IPS DF 6.9 (cell line): ENCODE results near the gene PARP3.

Experiments
- DNase-seq: peaks from one replicate; pipeline ENCODE4 v3.0.0-alpha.2; 2013; ENCODE audit warnings: low read depth, low spot score
- H3K27ac ChIP-seq: one replicate; pipeline ENCODE4 v1.5.1; 2013; ENCODE audit warnings: low read length, control low read depth
- H3K27me3 ChIP-seq: 2 replicates; pipeline ENCODE4 v1.6.1; 2013; ENCODE audit warnings: mild to moderate bottlenecking, low read length; ENCODE audit not compliant: control insufficient read depth, insufficient read depth
- H3K36me3 ChIP-seq: 2 replicates; pipeline ENCODE4 v1.6.1; 2013; ENCODE audit warnings: low read length; ENCODE audit not compliant: control insufficient read depth, insufficient read depth
- H3K4me1 ChIP-seq: 2 replicates; pipeline ENCODE4 v1.6.1; 2013; ENCODE audit warnings: low read length; ENCODE audit not compliant: control insufficient read depth, insufficient read depth
- H3K4me3 ChIP-seq: 2 replicates; pipeline ENCODE4 v1.5.1; 2013; ENCODE audit warnings: mild to moderate bottlenecking, low read length
- H3K9me3 ChIP-seq: 2 replicates; pipeline ENCODE4 v1.6.1; 2013; ENCODE audit warnings: low read length, inconsistent platforms; ENCODE audit not compliant: control insufficient read depth, insufficient read depth
- WGBS: extraction: QIAGEN DNeasy Blood & Tissue Kit; methylation state at CpG from one replicate; pipeline ENCODE4 v1.1.7; 2013; ENCODE audit warnings: mixed read lengths, missing lambda C conversion rate; ENCODE audit not compliant: insufficient read length, insufficient coverage; 5-methylcytosine and 5-hydroxymethylcytosine counted together

PARP3 gene

DNA sequence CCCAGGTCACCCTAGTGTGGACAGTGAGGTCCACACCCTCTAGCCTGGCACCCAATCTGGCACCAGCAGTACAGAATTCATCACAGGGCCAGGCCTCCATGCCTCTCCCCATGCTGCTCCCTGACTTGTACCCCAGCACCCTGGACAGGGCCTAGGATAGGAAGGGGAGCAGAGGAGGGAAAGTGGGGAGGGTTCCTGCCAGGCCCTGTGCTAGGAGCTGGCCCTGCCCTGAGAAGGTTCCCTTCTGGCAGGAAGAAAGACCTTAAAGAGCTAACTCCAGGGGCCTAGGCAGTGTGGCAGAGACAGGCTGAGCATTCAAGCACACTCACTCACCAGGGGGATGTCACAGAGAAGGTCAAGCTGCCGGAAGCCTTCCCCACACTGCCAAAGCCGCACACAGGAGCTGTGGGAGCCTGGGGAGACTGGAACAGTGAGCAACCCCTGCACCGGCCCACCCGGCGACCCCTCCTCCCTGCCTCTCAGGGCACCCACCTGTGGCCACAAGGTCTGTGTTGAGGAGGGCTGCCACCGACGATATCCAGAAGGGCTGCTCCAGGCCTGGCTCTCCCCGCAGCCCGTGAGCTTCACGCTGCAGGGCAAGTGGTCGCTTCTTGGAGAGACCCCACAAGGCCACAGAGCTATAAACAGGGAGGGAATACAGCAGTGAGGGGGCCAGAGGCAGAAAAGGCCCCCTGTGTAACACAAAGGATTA, 7.9 kb upstream of the PARP3 start:
- no peaks in the 10 kb centered on the region for H3K27me3 ChIP-seq
- no peak for DNase-seq
- H3K4me3 ChIP-seq = no peak overlapping the region
- no peaks in the 10 kb centered on the region for H3K4me1 ChIP-seq
- H3K9me3 ChIP-seq = no peaks in the 10 kb centered on the region
- H3K36me3 ChIP-seq = peaks cover 39% of the 10 kb centered on the region
- no peak overlapping the region for H3K27ac ChIP-seq
- no CpG with 5 or more reads among the region's 11 CpGs for WGBS

DNA sequence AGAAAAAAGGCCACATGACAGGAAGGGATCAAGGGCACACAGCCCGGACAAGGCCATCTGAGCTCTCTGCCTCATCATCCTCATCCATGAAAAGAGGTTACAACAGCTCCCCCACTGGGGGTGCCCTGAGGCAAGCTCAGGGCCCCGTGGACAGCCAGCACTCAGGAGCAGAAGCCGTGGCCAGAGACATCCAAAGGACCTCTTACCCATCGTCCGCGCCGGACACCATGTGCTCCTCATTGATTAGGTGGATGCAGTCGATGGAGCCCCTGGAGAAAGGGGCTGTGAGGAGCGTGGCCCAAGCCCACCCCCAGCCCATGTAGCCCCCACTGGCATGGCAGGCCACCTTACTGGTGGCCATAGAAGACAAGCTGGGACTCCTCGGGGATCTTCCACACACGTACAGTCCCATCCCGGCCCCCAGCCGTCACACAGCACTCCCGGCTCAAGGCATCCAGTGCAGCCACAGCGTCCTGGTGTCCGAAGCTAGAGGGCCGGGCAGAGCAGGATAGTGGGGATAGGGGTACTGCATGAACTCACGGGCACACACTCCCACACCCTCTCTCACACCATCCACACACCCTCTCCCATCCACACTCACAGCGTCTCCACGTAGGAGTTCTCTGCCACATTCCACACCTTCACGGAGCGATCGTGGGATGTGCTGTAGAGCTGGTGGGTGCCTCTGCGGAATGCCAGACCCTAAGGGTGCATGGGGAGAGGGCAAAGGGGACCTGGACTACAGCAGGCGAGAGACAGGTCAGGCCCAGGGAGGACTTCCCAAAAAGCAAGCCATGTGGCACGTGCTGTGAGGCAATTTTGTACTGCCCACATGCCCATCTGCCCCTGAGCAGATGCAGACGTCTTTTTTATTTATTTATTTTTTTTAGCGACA, 6.9 kb upstream of the PARP3 start:
- H3K36me3 ChIP-seq = peaks cover 40% of the 10 kb centered on the region
- no peaks in the 10 kb centered on the region for H3K9me3 ChIP-seq
- no CpG with 5 or more reads among the region's 28 CpGs for WGBS
- DNase-seq = no peak
- no peak overlapping the region for H3K27ac ChIP-seq
- H3K27me3 ChIP-seq = no peaks in the 10 kb centered on the region
- no peak overlapping the region for H3K4me3 ChIP-seq
- H3K4me1 ChIP-seq = no peaks in the 10 kb centered on the region

DNA sequence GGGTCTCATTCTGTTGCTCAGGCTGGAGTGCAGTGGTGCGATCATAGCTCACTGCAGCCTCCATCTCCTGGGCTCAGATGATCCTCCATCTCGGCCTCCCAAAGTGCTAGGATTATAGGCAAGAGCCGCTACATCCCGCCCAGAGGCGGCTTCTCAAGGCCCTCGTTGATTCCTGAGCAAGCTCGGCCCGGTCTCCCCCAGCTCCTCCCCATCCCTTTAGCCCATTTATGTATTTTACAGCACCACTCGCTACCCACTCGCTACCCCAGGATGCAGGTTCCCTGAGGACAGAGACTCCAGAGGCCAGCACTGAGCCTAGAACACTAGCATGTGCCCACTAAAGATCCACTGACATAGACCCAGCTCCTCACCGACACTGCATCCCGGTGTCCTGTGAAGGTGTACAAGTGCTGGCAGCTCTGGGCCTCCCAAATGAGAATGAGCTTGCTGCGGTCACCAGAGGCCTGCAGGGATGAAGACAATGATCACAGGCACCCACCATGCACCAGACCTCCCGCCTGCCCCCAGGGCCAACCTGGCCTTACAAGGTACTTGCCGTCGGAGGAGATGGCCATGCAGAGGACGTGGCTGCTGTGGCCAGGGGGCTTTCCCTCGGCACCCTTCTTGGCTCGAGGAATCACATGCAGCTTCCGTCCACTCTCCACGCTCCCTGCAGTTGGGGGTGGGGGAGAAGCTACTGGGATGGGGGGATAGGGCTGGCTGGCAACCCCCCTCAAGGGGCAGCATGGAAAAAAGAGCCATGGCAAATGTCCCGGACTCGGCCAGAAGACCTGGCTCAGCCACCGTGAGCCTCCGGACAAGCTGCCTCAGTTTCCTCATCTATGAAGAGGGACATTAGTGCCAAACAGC, 6.0 kb upstream of the PARP3 start:
- no CpG with 5 or more reads among the region's 25 CpGs for WGBS
- H3K4me3 ChIP-seq = no peak overlapping the region
- DNase-seq = no peak
- H3K9me3 ChIP-seq = no peaks in the 10 kb centered on the region
- no peak overlapping the region for H3K27ac ChIP-seq
- H3K27me3 ChIP-seq = no peaks in the 10 kb centered on the region
- H3K4me1 ChIP-seq = no peaks in the 10 kb centered on the region
- H3K36me3 ChIP-seq = peaks cover 40% of the 10 kb centered on the region

DNA sequence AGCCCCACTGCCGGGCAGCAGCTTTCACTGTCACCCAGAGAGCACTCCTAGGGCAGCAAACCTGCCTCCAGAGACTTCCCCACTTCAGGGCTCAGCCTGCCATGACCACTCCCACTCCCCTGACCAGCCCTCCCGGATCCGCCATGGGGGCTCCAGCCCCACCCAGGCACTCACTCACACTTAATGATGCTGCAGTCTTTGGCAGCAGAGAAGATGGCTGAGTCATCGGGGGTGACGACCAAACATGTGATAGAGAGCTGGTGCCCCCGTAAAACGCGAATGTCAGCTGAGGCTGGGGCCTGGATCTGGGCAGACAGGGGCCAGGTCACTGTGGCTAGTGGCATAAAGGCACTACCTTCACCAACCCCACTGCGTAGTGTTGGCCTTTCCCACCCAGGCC, 5.1 kb upstream of the PARP3 start:
- Histone ChIP-seq H3K4me1 (no peaks in the 10 kb centered on the region), H3K36me3 (peaks cover 40% of the 10 kb centered on the region), H3K27ac (no peak overlapping the region), H3K9me3 (no peaks in the 10 kb centered on the region), H3K4me3 (no peak overlapping the region), H3K27me3 (no peaks in the 10 kb centered on the region)
- DNase-seq = no peak
- no CpG with 5 or more reads among the region's 9 CpGs for WGBS

DNA sequence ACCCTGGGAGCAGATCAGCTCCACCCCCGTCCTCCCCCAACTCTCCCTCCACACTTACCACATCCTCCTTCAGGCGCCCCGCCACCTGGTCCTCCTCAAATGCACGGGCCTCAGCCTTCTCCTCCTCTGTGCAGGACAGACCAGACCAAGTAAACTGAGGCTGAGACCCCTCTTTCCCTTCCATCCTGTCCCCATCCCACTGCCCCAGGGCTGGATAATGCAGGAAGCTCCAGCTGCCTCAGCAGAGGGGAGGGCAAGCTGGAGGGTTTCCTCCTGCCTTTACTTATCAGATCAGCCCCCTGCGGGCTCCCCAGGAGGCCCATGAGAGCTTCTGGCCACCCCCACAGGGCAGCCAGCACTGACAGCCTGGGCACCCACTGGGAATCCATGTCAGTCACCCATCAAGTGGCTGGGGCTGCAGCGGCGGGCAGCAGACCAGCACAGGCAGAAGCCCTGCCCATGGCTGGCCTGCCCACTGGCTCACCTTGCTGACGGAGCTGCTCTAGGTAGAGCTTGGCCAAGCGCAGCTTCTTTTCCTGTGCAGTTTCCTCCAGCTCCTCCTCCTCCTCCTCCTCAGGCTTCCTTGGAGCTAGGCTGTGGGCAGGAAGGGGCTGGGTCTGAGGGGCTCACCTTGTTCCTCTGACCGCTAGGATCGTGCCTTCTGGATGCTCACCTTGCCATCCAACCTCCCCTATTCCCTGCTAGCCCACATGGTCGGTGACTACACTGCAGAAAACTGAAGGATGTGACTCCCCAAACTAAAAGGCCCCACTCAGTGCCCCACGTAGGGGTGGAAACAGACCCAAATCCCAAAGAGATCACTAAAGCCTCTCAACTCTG, 4.3 kb upstream of the PARP3 start:
- H3K4me3 ChIP-seq = no peak overlapping the region
- H3K4me1 ChIP-seq = peaks cover 2% of the 10 kb centered on the region
- no peak overlapping the region for H3K27ac ChIP-seq
- no peak for DNase-seq
- H3K9me3 ChIP-seq = no peaks in the 10 kb centered on the region
- H3K36me3 ChIP-seq = peaks cover 40% of the 10 kb centered on the region
- WGBS = no CpG with 5 or more reads among the region's 13 CpGs
- H3K27me3 ChIP-seq = no peaks in the 10 kb centered on the region

DNA sequence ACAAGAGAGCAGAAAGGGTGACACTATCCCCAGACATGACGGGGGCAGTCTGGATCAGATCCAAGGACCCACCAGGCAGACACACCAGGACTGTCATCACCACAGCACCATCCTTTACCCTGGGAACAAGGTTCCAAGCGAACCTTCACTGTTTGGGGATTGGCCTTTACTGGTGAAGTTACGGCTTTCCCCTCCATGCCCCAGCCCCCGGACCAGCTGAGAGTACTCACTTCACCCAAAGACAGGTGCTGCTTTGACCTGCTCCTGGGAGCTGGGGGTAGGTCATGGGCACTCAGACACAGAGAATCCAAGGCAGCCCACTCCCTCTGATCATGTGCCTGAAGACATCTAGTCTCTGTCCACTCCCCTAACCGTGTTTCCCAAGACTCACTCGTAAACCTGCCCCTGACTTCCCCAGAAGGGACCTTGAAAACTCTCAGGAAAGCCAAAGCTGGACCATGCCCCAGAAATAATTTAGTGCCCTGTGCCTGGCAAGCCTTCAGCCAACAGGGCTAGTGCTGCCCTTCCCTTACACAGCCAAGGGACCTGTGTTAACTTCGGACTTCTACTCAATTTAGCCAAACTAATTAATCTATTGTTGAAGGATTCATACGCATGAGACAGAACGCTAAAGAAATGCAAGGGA, 3.3 kb upstream of the PARP3 start:
- Histone ChIP-seq H3K9me3 (no peaks in the 10 kb centered on the region), H3K36me3 (peaks cover 37% of the 10 kb centered on the region), H3K27ac (no peak overlapping the region), H3K4me3 (no peak overlapping the region), H3K27me3 (no peaks in the 10 kb centered on the region), H3K4me1 (peaks cover 4% of the 10 kb centered on the region)
- WGBS = no CpG with 5 or more reads among the region's 9 CpGs
- no peak for DNase-seq

DNA sequence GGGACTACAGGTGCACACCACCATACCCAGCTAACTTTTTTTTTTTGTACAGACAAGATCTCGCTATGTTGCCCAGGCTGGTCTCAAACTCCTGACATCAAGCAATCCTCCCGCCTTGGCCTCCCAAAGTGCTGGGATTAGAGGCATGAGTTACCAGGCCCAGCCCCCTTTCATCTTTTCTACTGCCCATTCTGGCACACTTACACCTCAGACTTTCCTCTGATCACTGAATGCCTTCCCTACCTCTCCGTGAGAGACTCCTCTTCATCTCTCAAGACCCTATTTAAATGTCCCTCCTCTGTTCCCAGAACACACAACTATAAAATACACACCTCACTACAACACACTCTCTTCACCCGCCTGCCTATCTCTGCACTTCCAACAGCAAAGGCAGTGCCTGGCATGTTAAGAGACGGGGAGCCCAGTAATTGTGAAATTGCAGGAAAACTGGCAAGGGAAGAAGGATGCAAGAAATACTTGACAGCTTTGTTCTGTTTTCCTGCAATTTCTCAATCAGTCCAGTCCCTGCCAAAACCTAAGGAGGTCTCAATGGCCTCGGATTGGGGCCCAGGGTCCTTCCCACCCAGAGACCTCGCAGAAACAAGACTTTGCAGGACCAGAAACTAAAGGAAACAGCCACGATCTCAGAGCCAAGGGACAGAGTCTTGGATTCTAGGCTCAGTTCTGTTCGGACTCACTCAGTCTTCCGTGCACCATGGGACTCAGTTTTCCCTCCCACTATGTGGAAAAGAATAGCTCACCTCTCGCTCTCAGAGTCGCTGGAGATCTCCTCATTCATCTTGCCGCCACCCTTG, 1.3 kb upstream of the PARP3 start:
- Histone ChIP-seq H3K4me3 (peak overlapping the region; percentile 66; the same call in 1 of the 2 replicates), H3K9me3 (no peaks in the 10 kb centered on the region), H3K27ac (no peak overlapping the region), H3K27me3 (no peaks in the 10 kb centered on the region), H3K36me3 (peaks cover 21% of the 10 kb centered on the region), H3K4me1 (peaks cover 4% of the 10 kb centered on the region)
- no peak for DNase-seq
- 100% methylated on average over 1 of the region's 13 CpGs for WGBS

DNA sequence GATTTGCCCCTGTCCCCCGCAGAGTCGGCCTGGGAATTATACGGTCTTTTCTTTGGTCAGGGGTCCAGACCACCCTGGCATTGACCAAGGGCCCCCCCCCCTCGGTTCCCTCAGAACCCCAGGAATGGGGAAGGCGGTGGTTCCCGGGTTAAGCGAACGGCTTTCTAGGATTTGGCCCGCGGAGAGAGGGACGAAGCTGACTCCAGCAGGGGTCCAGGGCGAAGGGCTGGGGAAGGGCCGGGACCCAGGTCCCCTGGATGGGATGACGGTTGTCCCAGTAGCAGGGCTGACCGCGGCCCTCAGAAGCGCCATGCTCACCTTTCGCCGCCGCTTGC, 733 bp upstream of the PARP3 start:
- H3K4me1 ChIP-seq = peaks cover 4% of the 10 kb centered on the region
- no CpG with 5 or more reads among the region's 20 CpGs for WGBS
- peaks cover 18% of the 10 kb centered on the region for H3K36me3 ChIP-seq
- peak overlapping the region; percentile 66 for H3K4me3 ChIP-seq
- no peak overlapping the region for H3K27ac ChIP-seq
- no peaks in the 10 kb centered on the region for H3K27me3 ChIP-seq
- DNase-seq = no peak
- no peaks in the 10 kb centered on the region for H3K9me3 ChIP-seq
